HepG2 (cell line): Measurements from ENCODE around the gene TP53TG5. TPM values are rescaled to one million over a fixed set of nuclear protein-coding genes. Genes with fewer than 3 reads are reported as not detected.
A peak's percentile ranks its signal among the peaks of the same experiment; 100 is the strongest.

ENCODE experiments used
- ATM ChIP-seq: fragments of 450-650 bp; IDR thresholded peaks from 2 replicates; pipeline ENCODE4 v1.7.1; 2017; ENCODE audit warnings: mild to moderate bottlenecking, borderline replicate concordance
- CREB1 ChIP-seq, 2 experiments: fragments of 450-650 bp in 1 of 2; IDR thresholded peaks; 2 replicates each; pipeline ENCODE4 v1.6.1; 2016 to 2017; ENCODE audit warnings: control low read depth in 1 of 2, mild to moderate bottlenecking in 1 of 2, missing compliant biosample characterization in 1 of 2, missing genetic modification characterization in 1 of 2
- ELF4 ChIP-seq: sonication (generic); formaldehyde crosslinking; IDR thresholded peaks from 2 replicates; pipeline ENCODE4 v1.5.0; 2020; ENCODE audit warnings: missing genetic modification reagents, mild to moderate bottlenecking, moderate library complexity, borderline replicate concordance
- HINFP ChIP-seq: sonication (generic); formaldehyde crosslinking; IDR thresholded peaks from 2 replicates; pipeline ENCODE4 v1.4.0; 2020; ENCODE audit warnings: low read depth, mild to moderate bottlenecking, missing genetic modification reagents
- MATR3 ChIP-seq: sonication (generic); formaldehyde crosslinking; IDR thresholded peaks from 2 replicates; pipeline ENCODE4 v1.4.0; 2020; ENCODE audit warnings: missing genetic modification reagents
- MEIS1 ChIP-seq: sonication (generic); formaldehyde crosslinking; IDR thresholded peaks from 2 replicates; pipeline ENCODE4 v1.9.0; 2021; ENCODE audit warnings: mild to moderate bottlenecking, missing genetic modification reagents, moderate library complexity, borderline replicate concordance
- MXD1 ChIP-seq: sonication (generic); formaldehyde crosslinking; IDR thresholded peaks from 2 replicates; pipeline ENCODE4 v1.4.0; 2020; ENCODE audit warnings: mild to moderate bottlenecking, missing genetic modification reagents
- NCOA1 ChIP-seq: sonication (generic); formaldehyde crosslinking; IDR thresholded peaks from 2 replicates; pipeline ENCODE4 v1.9.0; 2021; ENCODE audit warnings: missing genetic modification reagents
- NFIC ChIP-seq: IDR thresholded peaks from 2 replicates; pipeline ENCODE4 v1.6.1; 2012; ENCODE audit warnings: mild to moderate bottlenecking, low read length, inconsistent platforms
- NFKB2 ChIP-seq: sonication (generic); formaldehyde crosslinking; IDR thresholded peaks from 2 replicates; pipeline ENCODE4 v1.4.0; 2020; ENCODE audit warnings: missing genetic modification reagents, borderline replicate concordance
- PAF1 ChIP-seq: IDR thresholded peaks from 2 replicates; pipeline ENCODE4 v1.6.1; 2016; ENCODE audit warnings: missing genetic modification reagents, missing compliant biosample characterization
- POLR2AphosphoS5 ChIP-seq: IDR thresholded peaks from 2 replicates; pipeline ENCODE4 v1.6.1; 2012; ENCODE audit warnings: low read depth, low read length
- PPARG ChIP-seq: conservative IDR thresholded peaks from 2 replicates; pipeline ENCODE4 v1.6.1; 2016; ENCODE audit warnings: missing biosample characterization, missing genetic modification reagents
- PTBP1 ChIP-seq: fragments of 200-400 bp; formaldehyde crosslinking; IDR thresholded peaks from 2 replicates; pipeline ENCODE4 v1.6.1; 2018; ENCODE audit warnings: low read length, low read depth; ENCODE audit not compliant: poor library complexity, severe bottlenecking
- USF2 ChIP-seq, 2 experiments: sonication (generic) in 1 of 2; formaldehyde crosslinking in 1 of 2; IDR thresholded peaks; 2 replicates each; pipeline versions ENCODE4 v1.5.1 to v1.6.1; 2011 to 2020; ENCODE audit warnings: borderline replicate concordance in 1 of 2, low read depth in 1 of 2, low read length in 1 of 2, mild to moderate bottlenecking in 1 of 2, missing genetic modification reagents in 1 of 2, moderate library complexity in 1 of 2
- ZBTB3 ChIP-seq: sonication (generic); formaldehyde crosslinking; IDR thresholded peaks from 2 replicates; pipeline ENCODE4 v1.4.0; 2020; ENCODE audit warnings: low read depth, mild to moderate bottlenecking, moderate library complexity, missing genetic modification reagents, borderline replicate concordance
- ZEB1 ChIP-seq: IDR thresholded peaks from 2 replicates; pipeline ENCODE4 v1.6.1; 2012; ENCODE audit warnings: mild to moderate bottlenecking, low read depth, inconsistent platforms; ENCODE audit not compliant: insufficient replicate concordance
- ZFP36L1 ChIP-seq: sonication (generic); formaldehyde crosslinking; IDR thresholded peaks from 2 replicates; pipeline ENCODE4 v1.8.0; 2022; ENCODE audit warnings: mild to moderate bottlenecking, missing genetic modification reagents, moderate library complexity
- ZNF234 ChIP-seq: sonication (generic); formaldehyde crosslinking; conservative IDR thresholded peaks from 2 replicates; pipeline ENCODE4 v1.5.1; 2020; ENCODE audit warnings: mild to moderate bottlenecking, missing genetic modification reagents
- ZNF33A ChIP-seq: sonication (generic); formaldehyde crosslinking; IDR thresholded peaks from 2 replicates; pipeline ENCODE4 v1.5.1; 2020; ENCODE audit warnings: missing genetic modification reagents, mild to moderate bottlenecking, moderate library complexity, borderline replicate concordance
- ZNF382 ChIP-seq: sonication (generic); formaldehyde crosslinking; IDR thresholded peaks from 2 replicates; pipeline ENCODE4 v1.5.0; 2020; ENCODE audit warnings: missing genetic modification reagents, mild to moderate bottlenecking, borderline replicate concordance
- ZNF576 ChIP-seq: sonication (generic); formaldehyde crosslinking; IDR thresholded peaks from 2 replicates; pipeline ENCODE4 v1.4.0; 2020; ENCODE audit warnings: mild to moderate bottlenecking, missing genetic modification reagents
- ZNF577 ChIP-seq: sonication (generic); formaldehyde crosslinking; IDR thresholded peaks from 2 replicates; pipeline ENCODE4 v1.4.0; 2020; ENCODE audit warnings: mild to moderate bottlenecking, low read depth, missing genetic modification reagents, borderline replicate concordance
- ZNF782 ChIP-seq: sonication (generic); formaldehyde crosslinking; IDR thresholded peaks from 2 replicates; pipeline ENCODE4 v1.4.0; 2020; ENCODE audit warnings: missing genetic modification reagents, mild to moderate bottlenecking, borderline replicate concordance
- ZNF883 ChIP-seq: sonication (generic); formaldehyde crosslinking; IDR thresholded peaks from 2 replicates; pipeline ENCODE4 v1.5.1; 2020; ENCODE audit warnings: mild to moderate bottlenecking, missing genetic modification reagents; ENCODE audit errors: not compliant biosample characterization
- polyA plus RNA-seq, 8 experiments: library from polyadenylated mRNA; depleted of rRNA in 3 of 8; stranded (reverse) in 7 of 8; unstranded in 1 of 8; fragments of >200 nt; fragmentation: Illumina TruSeq in 4 of 8; extraction: Trizol in 4 of 8; gene quantifications; 2 replicates each; pipeline versions ENCODE4 v1.2.1 to v1.2.3, GENCODE V29; 2011 to 2016; ENCODE audit warnings: low read depth in 4 of 8, missing spikeins in 1 of 8, mixed read lengths in 1 of 8; ENCODE audit not compliant: insufficient read depth in 1 of 8
- total RNA-seq, 5 experiments: library from RNA; depleted of rRNA; stranded (reverse); fragments of >200 nt; fragmentation: Illumina TruSeq; extraction: Trizol; gene quantifications; 2 replicates each; pipeline ENCODE4 v1.2.3, GENCODE V29; 2016; ENCODE audit warnings: low read depth in 1 of 5
- TF ChIP-seq, protein P1 (sequence below): IDR thresholded peaks from 2 replicates; pipeline ENCODE4 v1.6.1; 2016; ENCODE audit warnings: missing genetic modification reagents, missing compliant biosample characterization

TP53TG5 gene
- total and polyA plus RNA-seq, 2 of the 13 experiments (the other 11 are each of a cell fraction or from before 2014, with no cell fraction given) = 0.11 TPM; not detected in 1

DNA sequence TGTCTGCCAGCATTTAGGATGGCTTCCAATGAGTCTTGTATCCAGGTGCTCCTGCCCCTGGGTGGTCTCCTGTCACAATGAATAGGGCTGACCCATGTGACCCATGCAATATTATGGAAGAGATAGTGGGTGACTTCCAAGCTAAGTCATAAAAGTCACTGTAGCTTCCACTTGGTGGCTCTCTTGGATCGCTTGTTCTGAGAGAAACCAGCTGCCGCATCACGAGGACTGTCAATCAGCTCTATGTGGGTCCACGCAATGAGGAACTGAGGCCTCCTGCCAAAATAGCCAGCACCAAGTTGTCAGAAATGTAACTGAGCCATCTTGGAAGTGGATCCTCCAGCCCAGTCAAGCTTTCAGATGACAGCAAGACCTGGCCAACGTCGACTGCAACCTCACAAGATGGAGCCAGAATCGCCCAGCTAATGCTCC, 55.2 kb downstream of the TP53TG5 start (continued):
- TF ChIP-seq MATR3 (no peak), ZFP36L1 (no peak), PPARG (CRISPR knock-in tag) (0 out of 2 replicates have a peak, but pooled peaks have one; percentile 22), PTBP1 (no peak), NFIC (no peak), POLR2AphosphoS5 (no peak), ZNF576 (CRISPR knock-in tag) (no peak), ZBTB3 (CRISPR knock-in tag) (no peak), ZNF883 (no peak), CREB1 (IDR thresholded peaks at IDR 0.05) (no peak), CREB1 (CRISPR knock-in tag; IDR thresholded peaks at IDR 0.05) (peak; percentile 22; the same call in 1 of the 2 replicates), NFKB2 (no peak), MEIS1 (CRISPR knock-in tag) (peak; percentile 97; the same call in 1 of the 2 replicates), ATM (no peak), ZNF782 (CRISPR knock-in tag) (no peak), ZNF234 (no peak), NCOA1 (CRISPR knock-in tag) (no peak), ELF4 (no peak), MXD1 (no peak), ZEB1 (no peak), ZNF577 (CRISPR knock-in tag) (no peak), HINFP (CRISPR knock-in tag) (no peak), ZNF382 (no peak), PAF1 (no peak), ZNF33A (CRISPR knock-in tag) (no peak), USF2 (IDR thresholded peaks at IDR 0.05; ENCODE audit: low read depth, low read length) (peak; percentile 62), USF2 (CRISPR knock-in tag; IDR thresholded peaks at IDR 0.05; ENCODE audit: borderline replicate concordance) (no peak; the same call in 1 of the 2 replicates)
- TF ChIP-seq, protein P1, sequence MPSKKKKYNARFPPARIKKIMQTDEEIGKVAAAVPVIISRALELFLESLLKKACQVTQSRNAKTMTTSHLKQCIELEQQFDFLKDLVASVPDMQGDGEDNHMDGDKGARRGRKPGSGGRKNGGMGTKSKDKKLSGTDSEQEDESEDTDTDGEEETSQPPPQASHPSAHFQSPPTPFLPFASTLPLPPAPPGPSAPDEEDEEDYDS (CRISPR knock-in tag) = peak; percentile 24; the same call in 1 of the 2 replicates
